SK-N-SH (cell line): ENCODE measurements around the gene CNNM3. TPM values are rescaled to one million over a fixed set of nuclear protein-coding genes. Genes with fewer than 3 reads are reported as not detected.
"Not testable (repeated sequence)": the region's sequence is repeated elsewhere in the genome, so short reads cannot be mapped to it uniquely, and the experiment has no call there.

ENCODE experiments used
- CTCF ChIA-PET: fragments of 300-600, 350-600 bp; formaldehyde crosslinking; extraction: SDS; loops from one replicate; lab custom pipeline; 2021; lab: Yijun Ruan, JAX
- POLR2A ChIA-PET: fragments of 350-600 bp; sonication (Branson Sonifier 250); formaldehyde crosslinking; extraction: SDS; loops from one replicate; lab custom pipeline; 2020; ENCODE audit warnings: antibody characterized with exemption, inconsistent platforms; lab: Yijun Ruan, JAX
- DNase-seq: peaks from one replicate; pipeline ENCODE4 v3.0.0; 2012
- H2AFZ ChIP-seq: fragments of 200-600 bp; sonication (generic); 2 replicates; pipeline ENCODE4 v1.8.1; 2016; ENCODE audit warnings: antibody characterized with exemption, mild to moderate bottlenecking, low read depth
- H3F3A ChIP-seq: fragments of 200-600 bp; sonication (generic); replicated peaks from 2 replicates; pipeline ENCODE3; 2016; ENCODE audit warnings: antibody characterized with exemption, mild to moderate bottlenecking; ENCODE audit not compliant: insufficient read depth
- H3K27ac ChIP-seq, 2 experiments: fragments of 200-500 bp in 1 of 2; fragments of 200-600 bp in 1 of 2; sonication (Bioruptor generic) in 1 of 2; sonication (generic), shearing (Covaris generic) in 1 of 2; 2 replicates each; pipeline versions ENCODE4 v1.5.1 to v1.6.1; 2014 to 2016; ENCODE audit warnings: low read depth in 2 of 2, inconsistent platforms in 1 of 2, low read length in 1 of 2, mild to moderate bottlenecking in 1 of 2, mixed read lengths in 1 of 2
- H3K27me3 ChIP-seq: fragments of 200-600 bp; sonication (generic), shearing (Covaris generic); 2 replicates; pipeline ENCODE4 v1.6.1; 2016; ENCODE audit warnings: mixed run types; ENCODE audit not compliant: insufficient read depth
- H3K36me3 ChIP-seq, 2 experiments: fragments of 200-500 bp in 1 of 2; fragments of 200-600 bp in 1 of 2; sonication (Bioruptor generic) in 1 of 2; sonication (generic) in 1 of 2; replicated peaks in 1 of 2; 2 replicates each; pipeline versions ENCODE3 to v1.5.1; 2014 to 2016; ENCODE audit warnings: low read length in 1 of 2, mild to moderate bottlenecking in 1 of 2; ENCODE audit not compliant: insufficient read depth in 2 of 2, control insufficient read depth in 1 of 2
- H3K4me1 ChIP-seq, 2 experiments: fragments of 200-500 bp in 1 of 2; fragments of 200-600 bp in 1 of 2; sonication (Bioruptor generic) in 1 of 2; sonication (generic), shearing (Covaris generic) in 1 of 2; 2 replicates each; pipeline versions ENCODE4 v1.5.1 to v1.6.1; 2014 to 2016; ENCODE audit warnings: low read depth in 1 of 2, low read length in 1 of 2, mixed run types in 1 of 2; ENCODE audit not compliant: insufficient read depth in 2 of 2, control insufficient read depth in 1 of 2
- H3K4me2 ChIP-seq: fragments of 200-600 bp; sonication (generic), shearing (Covaris generic); 2 replicates; pipeline ENCODE4 v1.6.1; 2017; ENCODE audit warnings: mixed run types
- H3K4me3 ChIP-seq, 2 experiments: fragments of 200-500 bp in 1 of 2; fragments of 200-600 bp in 1 of 2; sonication (Bioruptor generic) in 1 of 2; sonication (generic), shearing (Covaris generic) in 1 of 2; 2 replicates each; pipeline versions ENCODE4 v1.5.1 to v1.8.1; 2014 to 2016; ENCODE audit warnings: low read depth in 2 of 2, inconsistent platforms in 1 of 2, low read length in 1 of 2, mild to moderate bottlenecking in 1 of 2, mixed read lengths in 1 of 2, moderate library complexity in 1 of 2
- H3K79me2 ChIP-seq: fragments of 200-600 bp; sonication (generic); 2 replicates; pipeline ENCODE4 v1.8.1; 2017; ENCODE audit warnings: mild to moderate bottlenecking; ENCODE audit not compliant: insufficient read depth
- H3K9ac ChIP-seq: fragments of 200-600 bp; sonication (generic); 2 replicates; pipeline ENCODE4 v1.6.1; 2017; ENCODE audit warnings: mixed run types
- H3K9me2 ChIP-seq: fragments of 200-600 bp; sonication (generic); 2 replicates; pipeline ENCODE4 v1.6.1; 2017; ENCODE audit warnings: mixed run types
- H3K9me3 ChIP-seq: fragments of 200-600 bp; sonication (generic); 2 replicates; pipeline ENCODE4 v1.6.1; 2017; ENCODE audit warnings: mixed run types, mild to moderate bottlenecking, moderate library complexity
- H4K20me1 ChIP-seq: fragments of 200-600 bp; sonication (generic); 2 replicates; pipeline ENCODE4 v1.6.1; 2017; ENCODE audit warnings: mild to moderate bottlenecking, mixed run types; ENCODE audit not compliant: insufficient read depth
- CHD2 ChIP-seq: fragments of 150-350 bp; IDR thresholded peaks from 2 replicates; pipeline ENCODE4 v1.6.1; 2018; ENCODE audit warnings: low read length; ENCODE audit not compliant: partially characterized antibody
- EP300 ChIP-seq, 2 experiments: IDR thresholded peaks; 2 replicates each; pipeline versions ENCODE4 v1.4.0 to v1.6.1; 2012; ENCODE audit warnings: borderline replicate concordance in 1 of 2, low read depth in 1 of 2, low read length in 1 of 2
- EZH2phosphoT487 ChIP-seq: fragments of 200-600 bp; sonication (generic); IDR thresholded peaks from 2 replicates; pipeline ENCODE4 v1.6.1; 2017; ENCODE audit warnings: low read depth, mixed run types, mild to moderate bottlenecking, antibody characterized with exemption, moderate library complexity, borderline replicate concordance
- FOXJ3 ChIP-seq: sonication (generic); formaldehyde crosslinking; IDR thresholded peaks from 2 replicates; pipeline ENCODE4 v1.5.1; 2020; ENCODE audit warnings: mild to moderate bottlenecking, missing genetic modification reagents
- FOXM1 ChIP-seq: IDR thresholded peaks from 2 replicates; pipeline ENCODE4 v1.4.0; 2012; ENCODE audit warnings: low read depth, mild to moderate bottlenecking
- GATA2 ChIP-seq: sonication (generic); formaldehyde crosslinking; IDR thresholded peaks from 2 replicates; pipeline ENCODE4 v1.5.0; 2020; ENCODE audit warnings: mild to moderate bottlenecking, missing genetic modification reagents
- MXI1 ChIP-seq: IDR thresholded peaks from 2 replicates; pipeline ENCODE4 v1.6.1; 2012; ENCODE audit warnings: mild to moderate bottlenecking, low read depth, low read length, improper control_type of control experiment
- NRF1 ChIP-seq: IDR thresholded peaks from 2 replicates; pipeline ENCODE4 v1.6.1; 2012; ENCODE audit warnings: low read depth, mild to moderate bottlenecking, low read length
- PBX3 ChIP-seq: IDR thresholded peaks from 2 replicates; pipeline ENCODE4; 2012
- RFX5 ChIP-seq: IDR thresholded peaks from 2 replicates; pipeline ENCODE4 v1.6.1; 2012; ENCODE audit warnings: mild to moderate bottlenecking, improper control_type of control experiment, low read length
- USF2 ChIP-seq: fragments of 150-350 bp; IDR thresholded peaks from 2 replicates; pipeline ENCODE4 v1.6.1; 2017; ENCODE audit warnings: antibody characterized with exemption, low read length, low read depth, borderline replicate concordance
- YY1 ChIP-seq: IDR thresholded peaks from 2 replicates; pipeline ENCODE4 v1.4.0; 2012; ENCODE audit warnings: low read depth, mild to moderate bottlenecking
- ZBTB33 ChIP-seq: IDR thresholded peaks from 2 replicates; pipeline ENCODE4 v1.4.0; 2012; ENCODE audit warnings: low read depth, borderline replicate concordance
- WGBS: methylation state at CpG from one replicate; pipeline ENCODE4 v1.1.6; 2017; ENCODE audit warnings: low lambda C conversion rate; 5-methylcytosine and 5-hydroxymethylcytosine counted together
- polyA plus RNA-seq, 3 experiments: library from polyadenylated mRNA; depleted of rRNA; stranded (reverse); fragments of >200 nt; gene quantifications; 2 replicates each; pipeline ENCODE4 v1.2.3, GENCODE V29; 2012

The CNNM3 gene
- polyA plus RNA-seq, 1 of the 3 experiments (the other 2 are of a cell fraction): 14.7 TPM

GRCh38 chr2:96863056-96863455, 47.0 kb downstream of the CNNM3 start:
- H3K79me2 ChIP-seq: peaks cover 27% of the 10 kb centered on the region
- H4K20me1 ChIP-seq: peaks cover 30% of the 10 kb centered on the region; the same call in 1 of the 2 replicates
- peaks cover 5 to 66% of the 10 kb centered on the region in 2 experiments for H3K36me3 ChIP-seq
- not testable (repeated sequence) for H3K9ac ChIP-seq, H3K9me2 ChIP-seq, H3K9me3 ChIP-seq, H2AFZ ChIP-seq, H3K27me3 ChIP-seq, DNase-seq, H3K27ac ChIP-seq, H3K4me2 ChIP-seq, H3K4me3 ChIP-seq
- ChIA-PET CTCF (interaction anchor here (1.1 to 8.1 kb wide), 2 partner anchors 13 to 89 kb away, joined by 3 to 332 read pairs; no protein-coding TSS in a partner anchor), POLR2A (interaction anchor here (0.6 kb wide), 1 partner anchor 62 kb away, joined by 4 read pairs; no protein-coding TSS in a partner anchor)
- peaks cover 0 to 25% of the 10 kb centered on the region in 2 experiments; a peak in 1 of 4 replicates for H3K4me1 ChIP-seq
- H3F3A ChIP-seq: peaks cover 17% of the 10 kb centered on the region
- 94% methylated on average over 4 of the region's 4 CpGs for WGBS

- Histone ChIP-seq H3K9me3 (no peaks in the 10 kb centered on the region), H3K27ac (no peak overlapping the region), H3K27me3 (no peaks in the 10 kb centered on the region), H3K79me2 (peaks cover 34% of the 10 kb centered on the region), H4K20me1 (peaks cover 30% of the 10 kb centered on the region; the same call in 1 of the 2 replicates), H3K4me3 (no peak overlapping the region), H3K36me3 (peaks cover 5 to 66% of the 10 kb centered on the region in 2 experiments), H3F3A (peaks cover 12% of the 10 kb centered on the region), H3K9ac (no peak overlapping the region), H2AFZ (no peak overlapping the region), H3K4me2 (no peak overlapping the region), H3K4me1 (peaks cover 0 to 22% of the 10 kb centered on the region in 2 experiments; a peak in 1 of 4 replicates), H3K9me2 (no peaks in the 10 kb centered on the region)
- POLR2A ChIA-PET: interaction anchor here (0.6 kb wide), 1 partner anchor 63 kb away, joined by 4 read pairs; no protein-coding TSS in a partner anchor
- CTCF ChIA-PET: interaction anchor here (0.9 to 6.8 kb wide), 4 partner anchors 12 to 248 kb away, joined by 3 to 93 read pairs (median 3); no protein-coding TSS in a partner anchor
- TF ChIP-seq RFX5 (no peak), MXI1 (no peak), EZH2phosphoT487 (no peak), FOXJ3 (CRISPR knock-in tag) (no peak), PBX3 (no peak), FOXM1 (no peak), YY1 (no peak), ZBTB33 (no peak), NRF1 (no peak), CHD2 (no peak), EP300 (IDR thresholded peaks at IDR 0.05; ENCODE audit: borderline replicate concordance in 1 of 2, low read depth in 1 of 2, low read length in 1 of 2) (no peak), GATA2 (CRISPR knock-in tag) (no peak), USF2 (no peak)
- DNase-seq: no peak
- 94% methylated on average over 15 of the region's 19 CpGs for WGBS
Observed at GRCh38 chr2:96863575-96864342, 47.7 kb downstream of the CNNM3 start.
